Measurements from ENCODE around the gene GPR17. TPM values are rescaled to one million over a fixed set of nuclear protein-coding genes. Genes with fewer than 3 reads are reported as not detected.

Gene GPR17
- total RNA-seq, 8 experiments from 2014 or later: 0.27 to 1.7 (median 0.45) TPM; not detected in 1

DNA sequence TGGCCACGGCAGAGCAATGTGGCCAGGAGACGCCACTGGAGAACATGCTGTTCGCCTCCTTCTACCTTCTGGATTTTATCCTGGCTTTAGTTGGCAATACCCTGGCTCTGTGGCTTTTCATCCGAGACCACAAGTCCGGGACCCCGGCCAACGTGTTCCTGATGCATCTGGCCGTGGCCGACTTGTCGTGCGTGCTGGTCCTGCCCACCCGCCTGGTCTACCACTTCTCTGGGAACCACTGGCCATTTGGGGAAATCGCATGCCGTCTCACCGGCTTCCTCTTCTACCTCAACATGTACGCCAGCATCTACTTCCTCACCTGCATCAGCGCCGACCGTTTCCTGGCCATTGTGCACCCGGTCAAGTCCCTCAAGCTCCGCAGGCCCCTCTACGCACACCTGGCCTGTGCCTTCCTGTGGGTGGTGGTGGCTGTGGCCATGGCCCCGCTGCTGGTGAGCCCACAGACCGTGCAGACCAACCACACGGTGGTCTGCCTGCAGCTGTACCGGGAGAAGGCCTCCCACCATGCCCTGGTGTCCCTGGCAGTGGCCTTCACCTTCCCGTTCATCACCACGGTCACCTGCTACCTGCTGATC lies 4.9 kb downstream of the GPR17 start:
- H3K4me3 ChIP-seq: no peak overlapping the region
- 30 to 100% (median 85%) methylated on average over 1 to 12 of the region's 28 CpGs; no CpG with 5 or more reads in 3 of the 10 experiments for WGBS, 10 experiments
- in situ Hi-C loops (cut with MboI; ENCODE audit: low pct_unique_long_range_greater_than_20kb in 2 of 9, low sequenced_read_pairs in 9 of 9, unreplicated experiment in 9 of 9): no loop called here
- ATAC-seq (replicated peaks in 6 of 8): no peak
- no peak overlapping the region for H3K27ac ChIP-seq
- peaks cover 5 to 18% of the 10 kb centered on the region in 2 donors for H3K4me1 ChIP-seq (replicated peaks in 1 of 2)

DNA sequence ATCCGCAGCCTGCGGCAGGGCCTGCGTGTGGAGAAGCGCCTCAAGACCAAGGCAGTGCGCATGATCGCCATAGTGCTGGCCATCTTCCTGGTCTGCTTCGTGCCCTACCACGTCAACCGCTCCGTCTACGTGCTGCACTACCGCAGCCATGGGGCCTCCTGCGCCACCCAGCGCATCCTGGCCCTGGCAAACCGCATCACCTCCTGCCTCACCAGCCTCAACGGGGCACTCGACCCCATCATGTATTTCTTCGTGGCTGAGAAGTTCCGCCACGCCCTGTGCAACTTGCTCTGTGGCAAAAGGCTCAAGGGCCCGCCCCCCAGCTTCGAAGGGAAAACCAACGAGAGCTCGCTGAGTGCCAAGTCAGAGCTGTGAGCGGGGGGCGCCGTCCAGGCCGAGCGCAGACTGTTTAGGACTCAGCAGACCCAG lies 5.4 kb downstream of the GPR17 start:
- 80 to 100% (median 92%) methylated on average over 1 to 16 of the region's 29 CpGs; no CpG with 5 or more reads in 4 of the 10 experiments for WGBS, 10 experiments
- Histone ChIP-seq H3K4me1 (replicated peaks in 1 of 2) (peaks cover 0 to 13% of the 10 kb centered on the region in 2 donors), H3K27ac (no peak overlapping the region), H3K4me3 (no peak overlapping the region)
- ATAC-seq (replicated peaks in 6 of 8): no peak
- in situ Hi-C loops (cut with MboI; ENCODE audit: low pct_unique_long_range_greater_than_20kb in 2 of 9, low sequenced_read_pairs in 9 of 9, unreplicated experiment in 9 of 9): no loop called here

DNA sequence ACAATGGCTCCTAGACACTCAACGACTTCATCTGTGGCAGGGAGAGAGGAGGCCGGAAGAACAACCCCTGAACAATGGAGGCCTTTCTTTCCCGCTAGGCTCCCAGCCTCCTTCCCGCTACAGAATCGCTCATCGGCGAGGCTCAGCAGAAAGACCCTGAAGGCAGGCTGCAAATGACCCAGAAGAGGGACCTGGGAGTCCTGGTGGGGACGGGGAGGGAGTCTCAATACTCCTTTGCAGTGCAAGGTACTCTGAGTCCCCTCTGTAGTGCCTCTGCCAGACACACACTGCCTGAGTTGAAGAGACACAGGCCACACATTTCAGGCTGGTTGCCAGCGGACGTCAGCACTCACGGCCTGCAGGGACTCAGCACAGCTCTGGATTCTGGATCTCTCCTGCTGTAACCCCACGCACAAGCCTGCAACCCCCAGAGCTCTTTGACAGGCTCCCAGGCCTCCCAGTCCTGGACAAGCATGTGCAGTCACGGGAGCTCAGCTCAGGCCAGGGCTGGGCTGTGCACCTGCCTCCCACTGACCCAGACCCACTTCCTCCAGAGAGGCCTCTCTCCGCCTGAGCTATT lies 6.1 kb downstream of the GPR17 start:
- in situ Hi-C loops (cut with MboI; ENCODE audit: low pct_unique_long_range_greater_than_20kb in 2 of 9, low sequenced_read_pairs in 9 of 9, unreplicated experiment in 9 of 9): no loop called here
- WGBS, 10 experiments: 17 to 94% (median 84%) methylated on average over 1 to 5 of the region's 14 CpGs; no CpG with 5 or more reads in 2 of the 10 experiments
- H3K27ac ChIP-seq: no peak overlapping the region
- H3K4me1 ChIP-seq (replicated peaks in 1 of 2): peaks cover 0 to 7% of the 10 kb centered on the region in 2 donors
- ATAC-seq (replicated peaks in 6 of 8): peak in 5 of 8 experiments; percentile 49 to 75 (median 63)
- no peak overlapping the region for H3K4me3 ChIP-seq

DNA sequence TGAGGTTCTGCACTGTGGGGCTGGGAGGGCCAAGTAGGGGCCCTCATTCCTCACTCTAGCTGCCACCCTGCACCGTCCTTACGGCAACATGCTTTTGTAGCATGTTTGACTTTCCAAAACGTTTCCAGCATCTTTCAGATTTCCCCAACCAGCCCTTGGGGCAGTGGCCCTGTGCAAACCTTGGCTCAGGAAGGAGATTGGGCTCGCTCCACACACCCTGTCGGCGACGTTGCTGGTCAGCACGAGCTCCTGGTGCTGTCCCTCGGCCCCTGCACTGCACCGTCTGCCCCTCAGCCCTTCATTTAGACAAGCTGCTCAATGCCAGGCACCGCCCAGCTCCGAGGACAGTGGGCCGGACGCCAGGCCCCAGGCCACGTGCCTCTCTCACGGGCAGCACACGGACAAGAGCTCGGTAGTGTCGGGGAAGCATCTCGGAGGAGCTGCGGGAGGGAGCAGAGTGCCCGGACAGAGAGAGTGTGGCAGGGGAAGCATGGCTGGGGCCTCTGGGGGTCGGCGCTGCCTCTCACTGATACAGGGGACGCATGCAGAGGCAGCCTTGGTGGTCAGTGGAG lies 6.9 kb downstream of the GPR17 start:
- no peak for ATAC-seq (replicated peaks in 6 of 8)
- WGBS, 10 experiments: 76 to 89% (median 79%) methylated on average over 5 to 10 of the region's 25 CpGs; no CpG with 5 or more reads in 7 of the 10 experiments
- H3K4me1 ChIP-seq (replicated peaks in 1 of 2): peaks cover 0 to 3% of the 10 kb centered on the region in 2 donors
- in situ Hi-C loops (cut with MboI; ENCODE audit: low pct_unique_long_range_greater_than_20kb in 2 of 9, low sequenced_read_pairs in 9 of 9, unreplicated experiment in 9 of 9): no loop called here
- H3K27ac ChIP-seq: no peak overlapping the region
- no peak overlapping the region for H3K4me3 ChIP-seq

DNA sequence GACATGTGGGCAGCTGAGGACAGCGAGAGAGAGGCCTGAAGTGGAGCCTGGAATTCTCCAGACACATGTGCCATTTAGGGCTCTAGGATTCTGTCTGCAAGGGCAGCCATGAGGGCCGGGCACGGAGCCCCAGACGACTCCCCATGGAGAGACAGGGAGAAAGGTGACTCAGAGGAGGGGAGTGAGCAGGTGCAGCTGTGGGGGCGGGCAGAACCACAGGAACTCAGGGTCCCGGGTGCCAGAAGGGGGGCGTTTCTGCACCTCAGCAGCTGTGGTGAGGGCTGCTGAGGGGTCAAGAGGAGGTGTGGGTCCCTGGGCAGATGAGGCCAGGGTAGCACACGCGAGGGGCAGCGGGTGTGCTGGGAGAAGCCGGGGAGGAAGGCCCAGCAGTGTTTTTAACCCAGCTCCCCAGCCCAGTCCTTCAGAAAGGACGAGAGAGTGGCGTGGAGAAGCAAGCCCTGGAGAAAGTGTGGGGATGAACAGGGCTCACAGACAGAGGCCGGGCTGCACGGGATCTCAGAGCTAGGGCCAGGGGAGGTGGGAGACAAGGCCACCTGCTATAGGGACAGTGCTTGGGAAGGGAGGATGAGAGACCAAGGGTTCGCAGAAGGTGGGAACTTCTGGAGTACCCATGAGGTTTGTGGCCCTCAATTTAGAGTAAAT lies 7.6 kb downstream of the GPR17 start:
- H3K27ac ChIP-seq: no peak overlapping the region
- peaks cover 0 to 3% of the 10 kb centered on the region in 2 donors for H3K4me1 ChIP-seq (replicated peaks in 1 of 2)
- 50 to 78% methylated on average over 4 to 5 of the region's 16 CpGs; no CpG with 5 or more reads in 8 of the 10 experiments for WGBS, 10 experiments
- in situ Hi-C loops (cut with MboI; ENCODE audit: low pct_unique_long_range_greater_than_20kb in 2 of 9, low sequenced_read_pairs in 9 of 9, unreplicated experiment in 9 of 9): no loop called here
- no peak for ATAC-seq (replicated peaks in 6 of 8)
- no peak overlapping the region for H3K4me3 ChIP-seq

DNA sequence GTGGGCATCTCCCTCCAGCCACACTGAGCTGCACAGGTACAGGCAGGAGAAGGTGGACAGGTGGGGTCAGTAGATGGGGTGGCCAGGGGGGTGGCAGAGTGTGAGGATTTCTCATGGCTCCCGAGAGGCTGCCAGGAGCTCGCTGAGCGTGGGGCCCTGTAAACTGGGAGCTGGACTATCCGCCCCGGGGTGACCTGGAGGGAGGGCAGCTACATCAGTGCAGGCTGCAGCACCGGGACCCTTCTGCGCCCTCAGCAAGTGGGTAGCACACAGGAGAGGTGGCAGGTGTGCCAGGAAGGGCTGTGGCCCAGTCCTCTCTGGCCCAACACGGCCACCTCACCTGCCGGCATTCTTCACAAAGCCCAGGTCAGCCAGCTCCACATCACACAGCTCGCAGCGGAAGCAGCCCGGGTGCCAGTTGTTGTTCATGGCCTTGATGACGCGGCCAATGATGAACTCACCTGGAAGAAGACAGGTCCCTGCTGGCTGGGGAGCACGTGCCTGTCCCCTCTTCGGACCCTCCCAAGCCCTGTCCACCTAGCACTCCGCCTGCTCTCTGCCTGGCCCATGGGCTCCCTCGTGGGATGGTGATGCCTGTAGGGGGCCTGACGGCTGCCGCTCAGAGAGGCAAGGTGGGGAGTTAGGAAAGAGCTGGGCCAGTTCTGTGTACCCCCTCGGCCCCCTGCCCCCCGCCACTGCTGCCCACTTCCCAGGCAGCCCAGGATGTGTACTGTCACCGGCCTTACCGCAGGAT lies 8.3 kb downstream of the GPR17 start:
- no peak overlapping the region for H3K27ac ChIP-seq
- peaks cover 0 to 3% of the 10 kb centered on the region in 2 donors for H3K4me1 ChIP-seq (replicated peaks in 1 of 2)
- no peak for ATAC-seq (replicated peaks in 6 of 8)
- H3K4me3 ChIP-seq: no peak overlapping the region
- WGBS, 10 experiments: 20 to 100% (median 90%) methylated on average over 1 to 2 of the region's 24 CpGs; no CpG with 5 or more reads in 7 of the 10 experiments
- in situ Hi-C loops (cut with MboI; ENCODE audit: low pct_unique_long_range_greater_than_20kb in 2 of 9, low sequenced_read_pairs in 9 of 9, unreplicated experiment in 9 of 9): no loop called here

DNA sequence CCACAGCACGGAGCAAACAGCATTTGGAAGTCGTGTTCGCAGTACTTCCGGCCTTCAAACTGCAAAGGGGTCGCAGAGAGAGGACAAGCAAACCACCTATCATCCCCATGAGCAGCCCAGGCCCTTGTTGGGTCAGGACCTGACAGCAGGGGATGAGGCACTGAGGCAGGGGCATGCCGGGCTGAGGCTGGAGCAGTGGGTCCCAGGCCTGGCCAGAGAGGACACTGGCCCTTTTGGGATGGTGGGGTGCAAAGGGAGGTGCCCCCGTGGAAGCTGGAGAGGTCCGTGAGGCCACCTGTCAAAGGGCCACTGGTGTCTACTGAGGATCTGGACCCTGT lies 8.9 kb downstream of the GPR17 start:
- ATAC-seq (replicated peaks in 6 of 8): no peak
- H3K4me1 ChIP-seq (replicated peaks in 1 of 2): no peaks in the 10 kb centered on the region
- in situ Hi-C loops (cut with MboI; ENCODE audit: low pct_unique_long_range_greater_than_20kb in 2 of 9, low sequenced_read_pairs in 9 of 9, unreplicated experiment in 9 of 9): no loop called here
- no peak overlapping the region for H3K4me3 ChIP-seq
- H3K27ac ChIP-seq: no peak overlapping the region
- 40 to 100% (median 90%) methylated on average over 1 to 2 of the region's 8 CpGs; no CpG with 5 or more reads in 7 of the 10 experiments for WGBS, 10 experiments

DNA sequence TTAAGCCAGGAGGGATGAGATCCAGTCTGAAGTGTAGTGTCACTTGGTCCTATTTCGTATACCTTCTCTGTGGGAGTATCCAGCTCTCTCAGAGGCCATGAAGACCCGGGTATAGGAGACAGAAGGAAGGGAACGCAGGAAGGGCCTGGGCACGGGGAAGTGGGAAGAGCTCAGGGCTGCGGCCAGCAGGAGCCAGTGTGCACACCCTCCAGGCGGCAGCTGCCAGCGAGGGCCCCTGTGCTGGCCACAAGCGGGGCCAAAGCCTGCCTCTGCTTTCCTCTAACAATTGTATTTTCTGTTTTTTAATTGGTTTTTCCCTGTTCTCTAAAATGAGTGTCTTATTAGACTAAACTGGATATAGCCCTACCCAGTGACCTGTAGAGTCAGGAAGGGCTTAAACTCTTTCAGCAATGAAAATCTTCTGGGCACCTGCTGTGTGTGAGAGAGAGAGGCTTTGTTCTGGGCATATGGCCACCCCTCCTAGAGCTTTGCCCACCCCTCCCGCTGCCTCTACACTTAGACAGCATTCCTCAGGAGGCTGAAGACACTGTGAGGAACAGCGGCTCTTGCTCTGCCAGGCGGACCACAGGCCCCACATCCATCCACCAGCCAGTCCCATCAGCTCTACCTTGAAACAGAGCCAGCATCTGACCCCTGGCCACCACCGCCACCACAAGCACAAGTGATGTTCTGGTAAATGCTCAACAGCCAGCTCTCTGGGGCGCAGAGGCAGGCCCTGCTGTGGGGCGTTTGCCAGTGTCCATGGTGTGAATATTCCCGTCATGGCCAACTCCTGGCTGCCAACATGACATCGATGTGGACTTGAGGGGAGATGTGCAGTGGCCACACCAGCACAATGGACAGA lies 9.5 kb downstream of the GPR17 start:
- peak in 1 of 8 experiments; percentile 11 for ATAC-seq (replicated peaks in 6 of 8)
- Histone ChIP-seq H3K4me1 (replicated peaks in 1 of 2) (no peaks in the 10 kb centered on the region), H3K4me3 (no peak overlapping the region), H3K27ac (no peak overlapping the region)
- WGBS, 10 experiments: 25 to 100% (median 80%) methylated on average over 1 to 11 of the region's 16 CpGs; no CpG with 5 or more reads in 3 of the 10 experiments
- in situ Hi-C loops (cut with MboI; ENCODE audit: low pct_unique_long_range_greater_than_20kb in 2 of 9, low sequenced_read_pairs in 9 of 9, unreplicated experiment in 9 of 9): no loop called here

DNA sequence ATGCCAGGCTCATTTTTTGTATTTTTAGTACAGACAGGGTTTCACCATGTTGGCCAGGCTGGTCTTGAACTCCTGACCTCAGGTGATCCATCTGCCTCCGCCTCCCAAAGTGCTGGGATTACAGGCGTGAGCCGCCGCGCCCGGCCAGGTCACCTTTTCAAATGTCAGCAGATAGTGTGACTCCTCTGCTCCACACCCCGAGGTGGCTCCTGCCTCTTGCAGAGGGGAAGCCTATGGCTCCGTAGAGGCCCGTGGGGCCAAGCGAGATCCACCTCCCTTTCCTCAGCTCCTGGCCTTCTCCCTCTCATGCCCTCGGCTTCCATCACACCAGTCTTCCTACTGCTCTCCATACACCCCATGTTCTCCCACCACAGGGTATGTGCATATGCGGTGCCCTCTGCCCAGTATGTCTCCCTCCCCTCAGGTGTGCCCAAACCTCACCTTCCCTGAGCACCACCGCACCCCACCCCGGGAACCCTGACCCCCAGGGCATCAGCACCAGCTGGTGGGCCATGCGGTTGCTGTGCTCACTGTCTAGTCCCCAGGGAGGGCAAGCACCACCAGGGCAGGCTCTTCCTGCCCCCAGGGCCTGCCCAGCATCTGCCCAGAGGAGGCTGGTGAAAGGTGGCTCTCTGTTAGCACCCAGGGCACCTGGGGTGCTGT lies 10.7 kb downstream of the GPR17 start:
- in situ Hi-C loops (cut with MboI; ENCODE audit: low pct_unique_long_range_greater_than_20kb in 2 of 9, low sequenced_read_pairs in 9 of 9, unreplicated experiment in 9 of 9): no loop called here
- H3K4me3 ChIP-seq: no peak overlapping the region
- no peak for ATAC-seq (replicated peaks in 6 of 8)
- WGBS, 10 experiments: 73 to 96% (median 87%) methylated on average over 2 to 5 of the region's 15 CpGs; no CpG with 5 or more reads in 4 of the 10 experiments
- no peaks in the 10 kb centered on the region for H3K4me1 ChIP-seq (replicated peaks in 1 of 2)
- H3K27ac ChIP-seq: no peak overlapping the region

DNA sequence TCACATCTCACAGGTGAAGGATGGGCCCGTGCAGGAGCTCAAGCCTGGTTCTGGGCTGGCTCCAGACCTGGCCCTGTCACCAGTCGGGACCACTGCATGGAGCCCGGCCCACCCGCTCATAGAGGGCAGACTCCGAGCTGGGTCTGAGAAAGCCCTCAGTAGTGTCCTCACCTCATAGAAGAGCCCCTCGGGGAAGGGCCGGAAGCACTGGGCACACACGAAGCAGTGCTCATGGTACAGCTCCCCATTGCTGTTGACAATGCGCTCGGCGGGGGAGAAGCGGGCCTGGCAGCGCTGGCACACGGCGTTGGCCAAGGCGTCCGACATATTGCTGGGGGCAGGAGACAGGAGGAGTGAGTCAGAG lies 11.3 kb downstream of the GPR17 start:
- Histone ChIP-seq H3K4me1 (replicated peaks in 1 of 2) (no peaks in the 10 kb centered on the region), H3K4me3 (no peak overlapping the region), H3K27ac (no peak overlapping the region)
- in situ Hi-C loops (cut with MboI; ENCODE audit: low pct_unique_long_range_greater_than_20kb in 2 of 9, low sequenced_read_pairs in 9 of 9, unreplicated experiment in 9 of 9): no loop called here
- ATAC-seq (replicated peaks in 6 of 8): no peak
- 88 to 93% methylated on average over 3 to 9 of the region's 17 CpGs; no CpG with 5 or more reads in 8 of the 10 experiments for WGBS, 10 experiments

DNA sequence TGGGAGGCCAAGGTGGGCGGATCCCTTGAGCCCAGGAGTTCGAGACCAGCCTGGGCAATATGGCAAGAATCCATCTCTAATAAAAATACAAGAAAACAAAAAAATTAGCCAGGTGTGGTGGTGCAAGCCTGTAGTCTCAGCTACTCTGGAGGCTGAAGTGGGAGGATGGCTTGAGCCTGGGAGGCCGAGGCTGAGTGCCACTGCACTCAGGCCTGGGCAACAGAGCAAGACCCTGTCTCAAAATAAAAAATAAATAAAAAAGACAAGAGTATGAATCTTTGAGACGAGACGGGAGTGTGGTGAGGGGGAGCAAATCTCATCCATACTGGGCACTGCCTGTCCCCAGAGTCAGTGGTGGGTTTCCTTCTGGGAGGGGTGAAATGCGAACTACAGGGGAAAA lies 12.2 kb downstream of the GPR17 start:
- ATAC-seq (replicated peaks in 6 of 8): no peak

More for the DNA sequence above, 12.2 kb downstream of the GPR17 start:
- 67 to 100% (median 83%) methylated on average over 1 to 4 of the region's 6 CpGs; no CpG with 5 or more reads in 3 of the 10 experiments for WGBS, 10 experiments
- Histone ChIP-seq H3K27ac (no peak overlapping the region), H3K4me3 (no peak overlapping the region), H3K4me1 (replicated peaks in 1 of 2) (peaks cover 0 to 3% of the 10 kb centered on the region in 2 donors)
- in situ Hi-C loops (cut with MboI; ENCODE audit: low pct_unique_long_range_greater_than_20kb in 2 of 9, low sequenced_read_pairs in 9 of 9, unreplicated experiment in 9 of 9): no loop called here

All from motor neuron (in vitro differentiated cells).